Measurements from ENCODE around the gene PRDM15.

DNA sequence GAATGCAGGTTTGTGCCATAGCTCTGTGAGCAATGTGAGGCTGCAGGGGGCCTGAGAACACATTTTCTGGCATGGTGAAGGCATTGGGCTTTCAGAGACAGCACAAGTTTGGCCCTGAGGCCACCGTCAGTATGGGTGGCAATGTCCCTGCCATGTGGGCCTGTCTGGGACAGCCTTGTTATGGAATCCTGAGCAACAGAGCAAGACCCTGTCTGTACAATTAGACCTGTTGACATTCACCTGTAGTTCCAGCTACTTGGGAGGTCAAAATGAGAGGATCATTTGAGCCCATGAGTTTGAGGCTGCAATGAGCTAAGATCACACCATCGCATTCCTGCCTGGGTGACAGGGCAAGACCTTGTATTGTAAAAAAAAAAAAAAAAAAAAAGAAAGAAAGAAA is 35.6 kb downstream of the PRDM15 start:
- TF ChIP-seq, protein P1, sequence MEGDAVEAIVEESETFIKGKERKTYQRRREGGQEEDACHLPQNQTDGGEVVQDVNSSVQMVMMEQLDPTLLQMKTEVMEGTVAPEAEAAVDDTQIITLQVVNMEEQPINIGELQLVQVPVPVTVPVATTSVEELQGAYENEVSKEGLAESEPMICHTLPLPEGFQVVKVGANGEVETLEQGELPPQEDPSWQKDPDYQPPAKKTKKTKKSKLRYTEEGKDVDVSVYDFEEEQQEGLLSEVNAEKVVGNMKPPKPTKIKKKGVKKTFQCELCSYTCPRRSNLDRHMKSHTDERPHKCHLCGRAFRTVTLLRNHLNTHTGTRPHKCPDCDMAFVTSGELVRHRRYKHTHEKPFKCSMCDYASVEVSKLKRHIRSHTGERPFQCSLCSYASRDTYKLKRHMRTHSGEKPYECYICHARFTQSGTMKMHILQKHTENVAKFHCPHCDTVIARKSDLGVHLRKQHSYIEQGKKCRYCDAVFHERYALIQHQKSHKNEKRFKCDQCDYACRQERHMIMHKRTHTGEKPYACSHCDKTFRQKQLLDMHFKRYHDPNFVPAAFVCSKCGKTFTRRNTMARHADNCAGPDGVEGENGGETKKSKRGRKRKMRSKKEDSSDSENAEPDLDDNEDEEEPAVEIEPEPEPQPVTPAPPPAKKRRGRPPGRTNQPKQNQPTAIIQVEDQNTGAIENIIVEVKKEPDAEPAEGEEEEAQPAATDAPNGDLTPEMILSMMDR (conservative IDR thresholded peaks at IDR 0.05; ENCODE audit: low read length) = no peak
- TF ChIP-seq EZH2phosphoT487 (IDR thresholded peaks at IDR 0.05; ENCODE audit: borderline replicate concordance) = no peak
